PC-3 (cell line): ENCODE results near the gene RAB20. TPM values are rescaled to one million over a fixed set of nuclear protein-coding genes. Genes with fewer than 3 reads are reported as not detected.
"Not testable (repeated sequence)": the region's sequence is repeated elsewhere in the genome, so short reads cannot be mapped to it uniquely, and the experiment has no call there.

Source experiments
- ATAC-seq: fragments of 200-7000 bp; cut with Tn5 transposase; 2 replicates; pipeline ENCODE4 v1.9.1; 2020; ENCODE audit warnings: mild to moderate bottlenecking, moderate library complexity
- BruUV-seq: library from RNA; stranded (reverse); fragments of 400-500 nt; replicated peaks from 2 replicates; lab custom pipeline; 2021; lab: Mats Ljungman, UMichigan
- CTCF ChIA-PET: fragments of 300-600 bp; sonication (Branson Sonifier 250); formaldehyde crosslinking; loops from one replicate; lab custom pipeline; 2022; ENCODE audit warnings: antibody characterized with exemption; lab: Charles Lee
- POLR2A ChIA-PET: fragments of 300-600 bp; sonication (Branson Sonifier 250); formaldehyde crosslinking; loops from one replicate; lab custom pipeline; 2022; ENCODE audit warnings: antibody characterized with exemption; ENCODE audit not compliant: unreplicated experiment; lab: Charles Lee
- DNase-seq: peaks from one replicate; pipeline ENCODE4 v3.0.0-alpha.2; 2015
- H2AFZ ChIP-seq: fragments of 300-600 bp; sonication (generic); 2 replicates; pipeline ENCODE4 v1.6.0; 2016; ENCODE audit warnings: antibody characterized with exemption, low read length
- H3F3A ChIP-seq: fragments of 300-600 bp; sonication (generic); one replicate; pipeline ENCODE4 v1.6.0; 2017; ENCODE audit warnings: antibody characterized with exemption, low read length, control low read depth, mild to moderate bottlenecking; ENCODE audit not compliant: unreplicated experiment
- H3K27ac ChIP-seq: fragments of 300-600 bp; sonication (generic); 2 replicates; pipeline ENCODE4 v1.5.1; 2016; ENCODE audit warnings: mild to moderate bottlenecking, low read length
- H3K27me3 ChIP-seq: fragments of 300-600 bp; sonication (generic); 2 replicates; pipeline ENCODE4 v1.6.1; 2016; ENCODE audit warnings: low read length, mixed read lengths
- H3K36me3 ChIP-seq: fragments of 300-600 bp; sonication (generic); 2 replicates; pipeline ENCODE4 v1.6.1; 2016; ENCODE audit warnings: low read depth, mixed run types, low read length, mixed read lengths
- H3K4me1 ChIP-seq: fragments of 300-600 bp; sonication (generic); 2 replicates; pipeline ENCODE4 v1.5.1; 2016; ENCODE audit warnings: low read length; ENCODE audit not compliant: insufficient read depth
- H3K4me2 ChIP-seq: fragments of 300-600 bp; sonication (generic); 2 replicates; pipeline ENCODE4 v1.6.0; 2016; ENCODE audit warnings: low read length
- H3K4me3 ChIP-seq: fragments of 300-600 bp; sonication (generic); 2 replicates; pipeline ENCODE4 v1.5.1; 2016; ENCODE audit warnings: mild to moderate bottlenecking, low read length, mixed read lengths
- H3K79me2 ChIP-seq: fragments of 300-600 bp; sonication (generic); 2 replicates; pipeline ENCODE4 v1.6.1; 2017; ENCODE audit warnings: low read length, mixed read lengths
- H3K9ac ChIP-seq: fragments of 300-600 bp; sonication (generic); 2 replicates; pipeline ENCODE4 v1.6.0; 2016; ENCODE audit warnings: mild to moderate bottlenecking, low read length
- H3K9me2 ChIP-seq: fragments of 300-600 bp; sonication (generic); replicated peaks from 2 replicates; pipeline ENCODE4 v1.6.1; 2016; ENCODE audit warnings: mixed run types, low read length, mixed read lengths
- H3K9me3 ChIP-seq: fragments of 300-600 bp; sonication (generic); 2 replicates; pipeline ENCODE4 v1.6.1; 2016; ENCODE audit warnings: low read length, mixed read lengths
- H4K20me1 ChIP-seq: fragments of 300-600 bp; sonication (generic); 2 replicates; pipeline ENCODE4 v1.6.1; 2016; ENCODE audit warnings: low read length, mixed read lengths
- EZH2 ChIP-seq: fragments of 300-600 bp; sonication (generic); IDR thresholded peaks from one replicate; pipeline ENCODE4 v1.6.1; 2017; ENCODE audit warnings: antibody characterized with exemption, mild to moderate bottlenecking, low read length; ENCODE audit not compliant: unreplicated experiment
- EZH2phosphoT487 ChIP-seq: fragments of 300-600 bp; sonication (generic); IDR thresholded peaks from 2 replicates; pipeline ENCODE4 v1.6.1; 2018; ENCODE audit warnings: mild to moderate bottlenecking, antibody characterized with exemption, low read length, borderline replicate concordance
- intact Hi-C: fragments of 100-400 bp; cut with micrococcal nuclease; formaldehyde crosslinking; loops from 2 replicates; pipeline ENCODE4 v1.9.0; 2023
- total RNA-seq: library from RNA; depleted of rRNA; stranded (reverse); fragments of >200 nt; gene quantifications from 2 replicates; pipeline ENCODE4 v1.2.3, GENCODE V29; 2014
- TF ChIP-seq, protein P1 (sequence below): fragments of 300-600 bp; sonication (generic); conservative IDR thresholded peaks from 2 replicates; pipeline ENCODE4 v1.5.1; 2017; ENCODE audit warnings: antibody characterized with exemption, low read depth, mild to moderate bottlenecking, low read length

The RAB20 gene
- total RNA-seq, 1 experiment from 2014 or later, result 22.9 TPM

DNA sequence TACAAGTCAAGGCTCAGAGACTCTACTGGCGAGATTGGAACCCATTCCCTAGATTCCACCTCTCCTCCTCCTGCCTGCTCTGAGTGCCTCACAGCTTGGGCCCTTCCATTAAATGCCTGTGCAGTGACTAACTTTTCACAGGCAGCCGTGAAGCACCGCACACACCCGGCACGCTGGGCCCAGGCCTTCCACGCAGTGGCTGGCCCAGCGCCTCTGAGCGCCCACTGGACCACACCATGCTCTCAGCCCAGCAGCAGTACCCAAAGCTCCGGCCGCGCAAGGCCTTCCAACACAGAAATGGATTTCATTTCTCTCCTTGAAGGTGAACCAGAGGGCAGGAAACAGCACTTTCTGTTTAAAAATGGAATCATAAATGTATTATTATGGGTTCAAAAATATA lies 26.0 kb downstream of the RAB20 start:
- no peaks in the 10 kb centered on the region for H3F3A ChIP-seq
- H3K4me1 ChIP-seq, result no peaks in the 10 kb centered on the region
- no peaks in the 10 kb centered on the region for H3K9me3 ChIP-seq
- TF ChIP-seq EZH2 (no peak), EZH2phosphoT487 (no peak)
- TF ChIP-seq, protein P1, sequence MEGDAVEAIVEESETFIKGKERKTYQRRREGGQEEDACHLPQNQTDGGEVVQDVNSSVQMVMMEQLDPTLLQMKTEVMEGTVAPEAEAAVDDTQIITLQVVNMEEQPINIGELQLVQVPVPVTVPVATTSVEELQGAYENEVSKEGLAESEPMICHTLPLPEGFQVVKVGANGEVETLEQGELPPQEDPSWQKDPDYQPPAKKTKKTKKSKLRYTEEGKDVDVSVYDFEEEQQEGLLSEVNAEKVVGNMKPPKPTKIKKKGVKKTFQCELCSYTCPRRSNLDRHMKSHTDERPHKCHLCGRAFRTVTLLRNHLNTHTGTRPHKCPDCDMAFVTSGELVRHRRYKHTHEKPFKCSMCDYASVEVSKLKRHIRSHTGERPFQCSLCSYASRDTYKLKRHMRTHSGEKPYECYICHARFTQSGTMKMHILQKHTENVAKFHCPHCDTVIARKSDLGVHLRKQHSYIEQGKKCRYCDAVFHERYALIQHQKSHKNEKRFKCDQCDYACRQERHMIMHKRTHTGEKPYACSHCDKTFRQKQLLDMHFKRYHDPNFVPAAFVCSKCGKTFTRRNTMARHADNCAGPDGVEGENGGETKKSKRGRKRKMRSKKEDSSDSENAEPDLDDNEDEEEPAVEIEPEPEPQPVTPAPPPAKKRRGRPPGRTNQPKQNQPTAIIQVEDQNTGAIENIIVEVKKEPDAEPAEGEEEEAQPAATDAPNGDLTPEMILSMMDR, result no peak
- intact Hi-C loops, result no loop called here
- H3K27me3 ChIP-seq, result no peaks in the 10 kb centered on the region
- no peaks in the 10 kb centered on the region for H3K36me3 ChIP-seq
- no peak overlapping the region for H3K9ac ChIP-seq
- H3K4me2 ChIP-seq, result no peak overlapping the region
- no peaks in the 10 kb centered on the region for H3K9me2 ChIP-seq
- DNase-seq, result no peak
- H3K79me2 ChIP-seq, result no peaks in the 10 kb centered on the region
- no TSS peak for BruUV-seq
- CTCF ChIA-PET, result no interaction called here
- no peak overlapping the region for H3K4me3 ChIP-seq
- POLR2A ChIA-PET, result no interaction called here
- H2AFZ ChIP-seq, result no peak overlapping the region
- ATAC-seq, result no peak
- no peak overlapping the region for H3K27ac ChIP-seq
- no peaks in the 10 kb centered on the region for H4K20me1 ChIP-seq

- no peaks in the 10 kb centered on the region for H3K36me3 ChIP-seq
- no peak overlapping the region for H3K4me3 ChIP-seq
- no peaks in the 10 kb centered on the region for H3K9me2 ChIP-seq
- intact Hi-C loops, result no loop called here
- no peaks in the 10 kb centered on the region for H3K4me1 ChIP-seq
- H3K9me3 ChIP-seq, result no peaks in the 10 kb centered on the region
- ChIA-PET POLR2A (no interaction called here), CTCF (no interaction called here)
- no peak for DNase-seq
- H3F3A ChIP-seq, result no peaks in the 10 kb centered on the region
- no peak overlapping the region for H2AFZ ChIP-seq
- no peak overlapping the region for H3K4me2 ChIP-seq
- no peaks in the 10 kb centered on the region for H3K27me3 ChIP-seq
- no peak overlapping the region for H3K27ac ChIP-seq
- H3K79me2 ChIP-seq, result no peaks in the 10 kb centered on the region
- BruUV-seq, result no TSS peak
- no peak overlapping the region for H3K9ac ChIP-seq
- TF ChIP-seq, protein P1, result no peak
- no peak for TF ChIP-seq EZH2
- TF ChIP-seq EZH2phosphoT487, result no peak
- no peak for ATAC-seq
- H4K20me1 ChIP-seq, result no peaks in the 10 kb centered on the region
Measured at GRCh38 chr13:110533771-110534670, 27.5 kb downstream of the RAB20 start.

GRCh38 chr13:110532258-110532657 lies 29.3 kb downstream of the RAB20 start:
- ATAC-seq, H3K79me2 ChIP-seq, intact Hi-C loops, H3K4me2 ChIP-seq, H3K9me3 ChIP-seq, H3K4me1 ChIP-seq, H3K36me3 ChIP-seq, H3K9me2 ChIP-seq, H3F3A ChIP-seq, H3K4me3 ChIP-seq, H4K20me1 ChIP-seq, H3K9ac ChIP-seq, BruUV-seq, H3K27ac ChIP-seq, H3K27me3 ChIP-seq, CTCF ChIA-PET, DNase-seq, H2AFZ ChIP-seq, POLR2A ChIA-PET: not testable (repeated sequence)
